Activated gamma-delta T cell (primary cell): ENCODE results near the gene STK38L.

Experiments
- DNase-seq: peaks from one replicate; lab custom pipeline; 2025; lab: John Stamatoyannopoulos, UW

Gene STK38L

DNA sequence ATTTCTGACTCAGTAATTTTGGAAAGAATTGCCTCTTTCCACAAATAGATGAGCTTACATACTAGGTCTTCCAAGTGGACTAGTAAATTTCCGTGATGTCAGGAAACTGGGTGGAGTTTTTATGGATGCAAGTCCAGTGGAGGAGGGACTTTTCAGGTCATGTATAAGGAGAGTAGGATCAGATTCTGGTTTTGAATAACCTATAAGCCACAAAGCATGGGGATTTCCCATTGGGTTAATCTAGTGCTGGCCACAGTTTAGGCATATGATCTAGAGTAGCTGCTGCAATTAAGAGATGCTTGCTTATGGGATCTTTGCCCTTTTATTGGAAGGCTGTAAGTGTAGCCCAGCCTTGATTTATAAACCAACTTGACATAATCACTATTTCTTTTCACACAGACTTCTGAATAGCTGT, 33.8 kb downstream of the STK38L start:
- no peak for DNase-seq

DNA sequence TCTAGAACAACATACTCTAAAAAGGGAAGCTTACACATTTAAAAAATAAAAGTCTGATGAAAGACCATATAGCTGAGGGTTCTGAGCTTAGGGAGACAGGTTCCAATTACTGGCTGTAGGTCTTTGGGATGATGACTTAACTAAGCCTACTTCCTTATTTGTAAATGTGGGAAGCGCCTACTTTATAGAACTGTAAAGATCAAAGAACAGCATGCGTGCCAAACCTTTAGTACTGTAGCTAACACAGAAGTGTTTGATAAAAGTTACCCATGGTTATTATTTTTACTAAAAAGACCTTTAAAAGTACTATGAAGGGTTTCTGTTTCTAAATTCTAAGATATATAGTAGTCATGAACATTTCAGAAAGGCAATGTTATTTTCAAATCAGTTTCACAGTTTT, 35.7 kb downstream of the STK38L start:
- no peak for DNase-seq

GRCh38 chr12:27280412-27280811, 36.3 kb downstream of the STK38L start:
- no peak for DNase-seq

DNA sequence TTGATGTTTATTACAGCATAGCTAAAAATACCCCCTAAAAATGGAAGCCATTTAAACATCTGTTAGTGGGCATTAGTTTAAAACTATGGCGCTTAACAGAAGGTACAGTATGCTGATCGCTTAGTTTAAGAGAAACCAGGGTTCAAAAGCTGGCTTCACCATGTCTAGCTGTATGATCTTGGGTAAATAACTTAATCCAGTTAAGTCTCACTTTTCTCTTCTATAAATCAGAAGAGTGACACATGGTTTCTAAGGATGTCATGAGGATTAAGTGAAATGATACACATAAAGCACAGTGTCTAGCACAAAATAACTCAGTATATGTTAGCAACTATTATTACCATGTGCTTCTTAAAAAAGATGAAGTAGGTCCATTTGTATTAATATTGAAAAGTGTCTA, 38.7 kb downstream of the STK38L start:
- DNase-seq, result no peak

- DNase-seq, result no peak
Observed at GRCh38 chr12:27284021-27284420, 39.9 kb downstream of the STK38L start.

DNA sequence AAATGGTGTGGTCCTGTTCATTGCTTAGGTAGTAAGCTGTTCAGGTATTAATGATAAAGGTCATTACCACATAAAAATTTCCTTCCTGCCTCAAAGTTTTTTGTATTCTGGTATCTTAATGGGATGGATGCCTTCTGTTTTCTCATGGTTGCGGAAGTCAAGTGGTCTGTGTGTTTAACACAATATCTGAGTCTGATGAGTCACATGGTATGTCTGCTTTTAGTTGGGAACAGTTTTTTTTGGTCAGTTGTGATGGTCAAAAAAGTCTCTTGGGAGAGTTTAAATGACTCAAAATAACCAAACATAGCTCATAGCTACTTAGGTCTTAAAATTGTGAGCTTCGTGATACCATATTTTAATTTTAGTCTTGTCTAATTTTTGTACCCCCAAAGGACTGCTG, 40.7 kb downstream of the STK38L start:
- DNase-seq, result no peak

GRCh38 chr12:27285403-27285802, 41.3 kb downstream of the STK38L start:
- DNase-seq, result no peak

DNA sequence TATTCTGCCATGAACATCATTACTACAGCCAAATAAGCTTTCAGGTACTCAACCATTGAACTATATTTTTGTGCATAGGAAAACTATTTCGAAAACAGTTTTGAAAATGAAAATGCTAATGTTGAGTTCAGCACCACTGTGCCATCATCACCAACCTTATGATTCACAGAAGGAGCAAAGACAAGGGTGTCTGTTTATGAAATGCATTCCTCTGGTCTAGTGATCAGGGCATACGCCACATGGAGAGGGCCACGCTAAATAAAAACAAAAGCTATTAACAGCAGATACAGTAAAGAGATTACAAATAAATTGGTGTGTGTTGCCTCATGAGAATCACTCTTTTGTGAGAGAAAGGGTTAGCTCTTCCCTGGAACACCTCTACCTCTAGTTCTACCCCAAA, 45.3 kb downstream of the STK38L start:
- no peak for DNase-seq

- no peak for DNase-seq
Observed at GRCh38 chr12:27290501-27291168, 46.5 kb downstream of the STK38L start.

- no peak for DNase-seq
Observed at GRCh38 chr12:27291862-27292261, 47.8 kb downstream of the STK38L start.

DNA sequence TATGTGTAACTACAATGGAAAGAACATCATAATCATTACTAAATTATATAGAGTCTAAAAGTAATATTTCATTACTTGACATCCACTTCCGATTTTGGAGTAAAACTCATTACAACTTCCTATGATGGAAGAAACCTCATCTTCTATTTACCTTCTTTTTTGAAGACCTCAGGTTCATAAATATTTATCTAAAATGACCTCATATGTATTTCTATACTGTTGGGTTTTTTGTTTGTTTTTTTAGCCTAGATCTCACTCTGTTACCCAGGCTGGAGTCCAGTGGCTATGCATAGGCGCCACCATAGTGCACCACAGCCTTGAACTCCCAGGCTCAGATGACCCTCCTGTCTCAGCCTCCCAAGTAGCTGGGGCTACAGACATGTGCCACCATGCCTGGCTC, 48.6 kb downstream of the STK38L start:
- no peak for DNase-seq

- DNase-seq, result no peak
Observed at GRCh38 chr12:27293463-27293862, 49.4 kb downstream of the STK38L start.

- no peak for DNase-seq
Observed at GRCh38 chr12:27296674-27297073, 52.6 kb downstream of the STK38L start.

- DNase-seq, result no peak
Observed at GRCh38 chr12:27297566-27297965, 53.5 kb downstream of the STK38L start.

- no peak for DNase-seq
Observed at GRCh38 chr12:27299102-27299501, 55.0 kb downstream of the STK38L start.

DNA sequence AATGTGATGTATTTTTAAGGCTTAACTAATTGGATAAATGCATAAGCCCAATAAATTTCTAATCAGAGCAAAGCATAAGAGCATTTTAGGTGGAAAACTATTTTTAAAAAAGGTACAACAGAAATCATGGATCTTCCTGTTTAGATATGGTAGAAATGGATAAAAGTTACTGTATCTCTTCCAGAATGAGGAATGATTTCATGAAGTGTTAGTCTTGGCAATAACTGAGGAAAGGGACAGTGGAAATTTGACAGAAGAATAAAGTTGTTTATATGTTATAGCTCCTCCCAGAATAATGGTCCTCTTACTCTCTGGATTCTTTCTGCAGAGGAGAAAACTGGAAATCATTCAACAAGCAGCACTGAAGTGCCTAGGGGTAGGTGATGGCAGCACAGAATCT, 56.1 kb downstream of the STK38L start:
- no peak for DNase-seq

GRCh38 chr12:27303139-27304111, 59.3 kb downstream of the STK38L start:
- no peak for DNase-seq

DNA sequence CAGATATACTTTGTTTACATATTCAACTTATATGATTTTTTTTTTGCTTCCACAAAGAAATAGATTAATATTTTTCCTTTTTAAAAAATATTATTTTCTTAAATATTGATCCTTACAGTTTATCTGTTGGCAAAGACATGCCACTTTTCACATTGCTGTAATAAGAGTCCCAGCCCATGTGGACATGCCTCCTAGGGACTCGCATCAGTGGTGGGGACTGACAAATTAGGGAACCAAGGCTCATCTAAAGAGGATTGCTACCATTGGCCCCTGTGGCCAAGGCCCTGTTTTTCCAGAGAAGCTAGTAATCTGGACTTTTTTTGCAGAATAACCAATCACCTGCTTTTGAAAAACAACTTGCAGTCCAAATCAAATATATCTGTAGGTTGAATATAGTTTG, 60.8 kb downstream of the STK38L start:
- DNase-seq, result no peak

GRCh38 chr12:27305673-27306456, 61.8 kb downstream of the STK38L start:
- DNase-seq, result no peak

DNA sequence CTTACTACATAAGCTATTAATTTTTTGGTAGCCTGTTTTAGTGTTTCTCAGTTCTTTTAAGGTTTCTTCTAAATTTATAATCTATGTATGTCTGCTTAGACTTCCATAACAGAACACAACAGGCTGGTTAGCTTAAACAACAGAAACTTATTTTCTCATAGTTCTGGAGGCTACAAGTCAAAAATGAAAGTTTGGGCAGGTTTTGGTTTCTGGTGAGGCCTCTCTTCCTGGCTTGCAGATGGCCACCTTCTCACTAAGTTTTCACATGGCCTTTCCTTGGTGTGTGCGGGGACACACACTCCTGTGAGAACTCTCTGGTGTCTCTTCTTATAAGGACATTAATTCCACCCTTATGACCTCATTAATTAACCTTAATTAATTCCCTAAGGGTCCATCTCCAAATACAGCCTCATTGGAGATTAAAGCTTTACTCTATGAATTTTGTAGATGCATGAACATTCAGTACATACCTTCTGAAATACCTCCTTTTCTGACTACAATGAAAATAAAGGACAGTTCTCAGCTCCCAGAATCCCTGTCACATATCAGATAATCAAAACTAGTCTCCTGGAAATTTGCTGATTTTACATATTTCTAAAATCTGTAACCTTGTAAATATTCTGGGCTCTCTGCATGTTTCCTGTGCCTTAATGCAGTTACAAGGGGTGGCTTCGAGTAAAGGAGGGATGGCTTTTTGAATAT, 65.4 kb downstream of the STK38L start:
- no peak for DNase-seq

DNA sequence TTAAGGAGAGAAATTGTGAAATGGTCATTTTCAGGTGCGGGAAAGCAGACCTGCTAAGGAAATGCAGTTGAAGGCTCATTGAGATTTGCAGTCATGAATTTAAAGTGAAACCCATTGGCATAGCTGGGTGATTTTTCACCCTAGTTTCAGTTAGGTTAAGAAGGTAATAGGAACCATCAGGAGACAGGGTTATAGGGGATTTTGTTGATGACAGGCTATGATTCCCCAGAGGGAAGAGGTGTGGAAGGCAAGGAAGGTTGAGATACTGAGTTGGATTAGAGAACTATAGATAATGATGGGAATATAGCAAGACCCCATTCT, 65.9 kb downstream of the STK38L start:
- no peak for DNase-seq

DNA sequence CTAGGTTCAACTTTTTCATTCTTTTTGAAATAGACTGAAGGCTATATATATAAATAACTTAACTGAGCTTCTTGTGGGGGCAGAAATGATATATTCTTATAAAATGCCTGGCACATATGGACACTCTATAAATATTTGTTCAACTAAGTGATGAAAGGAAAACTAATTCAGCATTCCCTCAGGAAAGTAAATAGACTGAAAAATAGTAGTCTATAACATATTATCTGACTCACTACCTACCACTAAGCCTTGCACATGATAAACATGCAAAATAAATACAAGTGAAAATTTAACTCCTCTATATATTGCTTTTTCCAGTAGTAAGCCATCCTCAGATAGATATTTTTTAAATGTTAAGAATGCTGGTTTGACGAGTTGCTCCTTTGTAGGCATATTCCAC, 72.9 kb downstream of the STK38L start:
- no peak for DNase-seq
